RWPE2 (cell line): ENCODE data around the gene FKBP1A.

Source experiments
- ATAC-seq: fragments of 200-7000 bp; cut with Tn5 transposase; 3 replicates; pipeline ENCODE4 v1.9.1; 2021; ENCODE audit warnings: low read depth
- DNase-seq: peaks from one replicate; pipeline ENCODE4 v3.0.0-alpha.2; 2020; ENCODE audit warnings: low spot score
- H3K27ac ChIP-seq: fragments of 450-650 bp; 2 replicates; pipeline ENCODE4 v1.5.1; 2017; ENCODE audit warnings: mild to moderate bottlenecking; ENCODE audit not compliant: poor library complexity, severe bottlenecking
- H3K27me3 ChIP-seq: fragments of 250-450 bp; sonication (Bioruptor Pico); 2 replicates; pipeline ENCODE4 v1.5.1; 2021; ENCODE audit warnings: mild to moderate bottlenecking, moderate library complexity; ENCODE audit not compliant: insufficient read depth, poor library complexity, severe bottlenecking
- H3K36me3 ChIP-seq: fragments of 250-450 bp; sonication (Bioruptor Pico); 2 replicates; pipeline ENCODE4 v1.5.1; 2020; ENCODE audit warnings: low read depth, mild to moderate bottlenecking, moderate library complexity
- H3K4me1 ChIP-seq: fragments of 250-450 bp; sonication (Bioruptor Pico); 2 replicates; pipeline ENCODE4 v1.5.1; 2021; ENCODE audit warnings: mild to moderate bottlenecking, moderate library complexity; ENCODE audit not compliant: insufficient read depth, poor library complexity, severe bottlenecking
- H3K4me3 ChIP-seq: fragments of 250-450 bp; sonication (Bioruptor Pico); 2 replicates; pipeline ENCODE4 v1.5.1; 2021; ENCODE audit warnings: mild to moderate bottlenecking, moderate library complexity; ENCODE audit not compliant: severe bottlenecking
- H3K9me3 ChIP-seq: fragments of 250-450 bp; sonication (Bioruptor Pico); 2 replicates; pipeline ENCODE4 v1.5.1; 2021; ENCODE audit warnings: mild to moderate bottlenecking, moderate library complexity; ENCODE audit not compliant: severe bottlenecking
- TF ChIP-seq, protein P1 (sequence below): fragments of 450-650 bp; IDR thresholded peaks from one replicate; pipeline ENCODE4 v1.5.1; 2017; ENCODE audit warnings: mild to moderate bottlenecking, moderate library complexity; ENCODE audit not compliant: poor library complexity, severe bottlenecking

Gene FKBP1A

DNA sequence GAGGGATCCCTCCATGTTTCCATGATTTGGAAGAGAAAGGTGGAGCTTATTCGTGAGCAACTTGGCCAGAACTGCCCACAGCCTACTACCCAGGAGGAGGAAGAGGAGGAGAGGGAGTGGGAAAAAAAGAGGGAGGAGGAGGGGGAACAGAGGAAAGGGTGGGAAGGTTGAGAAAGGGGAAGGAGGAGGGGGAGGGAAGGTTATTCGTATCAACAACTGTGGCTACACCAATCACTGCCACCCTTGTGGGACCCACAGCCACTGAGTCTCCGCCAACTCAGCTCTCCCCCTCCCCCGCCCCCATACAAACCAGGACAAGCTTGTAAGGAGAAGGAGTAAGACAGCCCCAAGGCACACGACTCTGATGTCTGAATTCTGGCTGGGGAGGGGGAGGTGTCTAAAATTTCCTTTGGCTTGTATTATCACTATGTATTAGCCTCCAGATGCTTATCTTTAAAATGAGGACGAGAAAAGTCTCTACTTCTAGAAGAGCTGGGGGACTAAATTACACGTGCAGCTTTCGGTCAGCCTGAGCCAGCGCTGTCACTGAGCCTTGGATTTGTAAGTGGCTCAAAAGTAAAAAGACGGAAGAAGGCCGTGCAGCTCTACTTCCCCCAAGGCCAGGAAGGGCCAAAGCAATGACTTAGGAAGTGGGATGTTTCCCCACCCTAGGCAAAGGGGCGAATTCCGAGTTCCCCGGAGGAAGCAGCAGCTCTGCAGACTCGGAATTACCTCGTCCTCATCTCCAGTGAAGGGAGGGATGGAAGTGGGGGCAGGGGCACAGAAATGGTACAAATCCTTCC lies 1.0 kb downstream of the FKBP1A start:
- H3K27ac ChIP-seq: peak overlapping the region; percentile 67
- peak; percentile 75 for DNase-seq
- TF ChIP-seq, protein P1, sequence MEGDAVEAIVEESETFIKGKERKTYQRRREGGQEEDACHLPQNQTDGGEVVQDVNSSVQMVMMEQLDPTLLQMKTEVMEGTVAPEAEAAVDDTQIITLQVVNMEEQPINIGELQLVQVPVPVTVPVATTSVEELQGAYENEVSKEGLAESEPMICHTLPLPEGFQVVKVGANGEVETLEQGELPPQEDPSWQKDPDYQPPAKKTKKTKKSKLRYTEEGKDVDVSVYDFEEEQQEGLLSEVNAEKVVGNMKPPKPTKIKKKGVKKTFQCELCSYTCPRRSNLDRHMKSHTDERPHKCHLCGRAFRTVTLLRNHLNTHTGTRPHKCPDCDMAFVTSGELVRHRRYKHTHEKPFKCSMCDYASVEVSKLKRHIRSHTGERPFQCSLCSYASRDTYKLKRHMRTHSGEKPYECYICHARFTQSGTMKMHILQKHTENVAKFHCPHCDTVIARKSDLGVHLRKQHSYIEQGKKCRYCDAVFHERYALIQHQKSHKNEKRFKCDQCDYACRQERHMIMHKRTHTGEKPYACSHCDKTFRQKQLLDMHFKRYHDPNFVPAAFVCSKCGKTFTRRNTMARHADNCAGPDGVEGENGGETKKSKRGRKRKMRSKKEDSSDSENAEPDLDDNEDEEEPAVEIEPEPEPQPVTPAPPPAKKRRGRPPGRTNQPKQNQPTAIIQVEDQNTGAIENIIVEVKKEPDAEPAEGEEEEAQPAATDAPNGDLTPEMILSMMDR: no peak
- no peaks in the 10 kb centered on the region for H3K9me3 ChIP-seq
- peaks cover 19% of the 10 kb centered on the region for H3K4me1 ChIP-seq
- peaks cover 36% of the 10 kb centered on the region for H3K36me3 ChIP-seq
- no peaks in the 10 kb centered on the region for H3K27me3 ChIP-seq
- peak; percentile 28 for ATAC-seq
- H3K4me3 ChIP-seq: peak overlapping the region; percentile 55

DNA sequence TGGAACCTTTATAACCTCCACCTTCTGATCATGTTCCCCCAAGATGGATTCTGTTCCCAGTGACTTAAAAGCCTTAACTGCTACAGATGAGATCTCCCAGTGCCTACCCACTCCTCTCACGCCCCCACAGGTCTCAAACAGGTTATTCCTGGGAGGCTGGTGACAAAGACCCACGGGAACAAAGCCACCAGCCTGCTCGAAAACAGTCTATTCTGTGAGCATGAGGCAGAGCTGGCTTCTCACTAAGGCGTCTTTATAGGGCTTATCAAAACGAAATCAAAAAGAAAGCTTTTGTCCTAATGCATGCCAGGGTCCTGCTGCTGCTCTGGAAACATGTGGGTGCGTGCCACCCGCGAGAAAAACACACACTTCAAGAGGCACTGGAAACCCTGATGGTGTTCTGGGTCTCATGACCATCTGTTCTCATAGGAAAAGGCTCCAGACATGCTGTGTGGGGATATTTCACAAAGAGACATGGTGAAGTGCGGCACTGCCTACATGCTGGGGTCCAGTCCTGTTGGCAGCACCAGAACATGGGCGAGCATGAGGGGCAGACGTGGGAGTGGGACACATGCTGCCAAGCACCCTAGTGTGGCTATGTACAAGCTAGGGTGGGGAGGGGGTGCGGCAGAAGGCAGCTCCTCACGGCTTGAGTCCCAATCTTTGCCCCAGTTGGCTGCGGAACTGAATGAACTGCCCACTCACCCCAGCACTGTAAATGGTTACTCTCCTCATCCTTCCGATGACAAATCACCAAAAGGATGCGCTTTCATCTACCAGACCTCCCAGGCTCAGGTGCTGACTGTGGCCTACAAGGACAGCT lies 2.1 kb downstream of the FKBP1A start:
- Histone ChIP-seq H3K27me3 (no peaks in the 10 kb centered on the region), H3K27ac (peak overlapping the region; percentile 67), H3K4me3 (peak overlapping the region; percentile 55), H3K9me3 (no peaks in the 10 kb centered on the region), H3K4me1 (peaks cover 19% of the 10 kb centered on the region), H3K36me3 (peaks cover 43% of the 10 kb centered on the region)
- no peak for ATAC-seq
- DNase-seq: no peak
- TF ChIP-seq, protein P1: no peak

DNA sequence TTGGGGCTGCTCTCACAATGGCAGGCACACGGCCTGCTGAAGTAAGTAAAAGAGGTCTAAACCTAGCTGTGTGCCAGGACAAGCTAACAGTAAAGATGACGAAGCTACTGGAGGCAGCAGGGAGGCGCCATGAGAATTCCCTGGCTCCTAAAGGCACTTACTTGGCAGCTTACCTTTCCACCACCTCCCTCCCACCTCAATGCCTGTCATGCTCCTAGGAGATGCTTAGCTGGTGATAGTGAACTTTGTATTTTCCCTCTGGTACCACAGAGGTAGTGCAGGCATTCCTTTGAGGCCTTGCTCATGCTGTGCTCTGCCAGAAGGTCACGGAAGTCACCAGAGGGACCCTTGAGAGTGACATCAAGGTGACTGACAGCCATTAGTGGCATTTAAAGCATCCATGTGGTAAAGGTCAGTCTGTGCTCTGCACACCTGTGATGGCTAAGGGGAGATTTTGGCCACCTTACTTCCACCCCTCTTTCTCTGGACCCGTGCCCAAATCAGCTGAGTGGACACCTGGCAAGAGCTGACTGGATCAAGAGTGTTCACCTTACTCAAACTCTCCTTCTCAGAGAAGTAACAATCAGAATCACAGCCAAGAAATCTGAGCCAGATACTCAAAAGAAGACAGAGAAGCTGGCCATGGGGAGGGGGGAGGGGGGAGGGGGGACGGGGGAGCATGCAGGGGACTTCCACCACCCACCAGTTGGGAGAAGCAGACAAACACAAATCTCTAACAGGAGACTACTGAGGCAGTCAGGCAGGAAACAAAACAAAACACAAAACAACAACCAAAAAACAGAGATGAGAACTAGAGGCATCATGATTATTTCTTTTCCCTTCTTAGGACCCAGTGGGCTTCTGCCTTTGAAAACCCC lies 2.9 kb downstream of the FKBP1A start:
- peaks cover 43% of the 10 kb centered on the region for H3K36me3 ChIP-seq
- no peaks in the 10 kb centered on the region for H3K27me3 ChIP-seq
- no peak overlapping the region for H3K4me3 ChIP-seq
- peaks cover 19% of the 10 kb centered on the region for H3K4me1 ChIP-seq
- H3K9me3 ChIP-seq: no peaks in the 10 kb centered on the region
- DNase-seq (no peak), ATAC-seq (no peak)
- TF ChIP-seq, protein P1: no peak
- H3K27ac ChIP-seq: peak overlapping the region; percentile 67

DNA sequence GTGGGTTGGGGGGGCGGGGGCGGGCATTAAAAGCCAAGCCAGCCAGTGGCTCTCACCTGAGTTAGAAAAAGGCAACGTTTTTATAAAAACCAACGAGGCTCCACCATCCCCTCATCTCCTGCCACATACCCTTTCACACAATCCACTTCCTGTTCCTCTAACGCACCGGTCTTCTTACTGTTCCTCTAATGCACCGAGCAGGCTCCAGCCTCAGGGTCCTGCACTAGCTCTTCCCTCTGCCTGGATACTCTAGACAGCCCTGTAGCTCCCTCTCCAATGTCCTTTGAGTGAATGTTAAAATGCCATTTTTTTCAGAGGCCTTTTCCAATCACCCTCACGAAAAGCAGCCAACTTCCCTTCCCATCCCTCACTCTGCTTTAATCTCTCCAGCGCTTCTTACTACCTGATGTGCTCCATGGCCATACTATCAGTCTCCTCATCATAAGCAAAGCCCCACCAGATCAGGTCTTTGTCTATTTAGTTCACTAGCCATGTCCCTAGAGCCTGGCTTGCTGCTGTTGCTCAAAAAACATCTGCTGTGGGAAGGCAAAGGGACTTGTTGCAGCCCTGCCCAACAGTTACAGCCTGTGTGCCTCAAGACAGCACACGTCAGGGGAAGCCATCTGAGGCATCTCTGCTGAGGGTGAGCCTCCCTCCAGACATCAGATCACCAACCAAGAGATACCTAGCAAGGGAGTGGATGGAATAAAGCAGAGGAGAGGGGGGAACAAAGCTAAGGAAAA lies 3.9 kb downstream of the FKBP1A start:
- H3K4me1 ChIP-seq: peaks cover 19% of the 10 kb centered on the region
- H3K4me3 ChIP-seq: no peak overlapping the region
- TF ChIP-seq, protein P1: no peak

More for the DNA sequence above, 3.9 kb downstream of the FKBP1A start:
- no peak for DNase-seq
- Histone ChIP-seq H3K9me3 (no peaks in the 10 kb centered on the region), H3K36me3 (peaks cover 48% of the 10 kb centered on the region), H3K27ac (peak overlapping the region; percentile 67), H3K27me3 (no peaks in the 10 kb centered on the region)
- no peak for ATAC-seq
